Loucy (cell line): ENCODE measurements around the gene USP15.

Source experiments
- H2AFZ ChIP-seq: fragments of 200-600 bp; sonication (generic); 2 replicates; pipeline ENCODE4 v1.6.0; 2016; ENCODE audit warnings: antibody characterized with exemption, mild to moderate bottlenecking, low read length, moderate library complexity
- H3F3A ChIP-seq: fragments of 200-600 bp; 2 replicates; pipeline ENCODE4 v1.6.0; 2016; ENCODE audit warnings: antibody characterized with exemption, low read depth, mild to moderate bottlenecking
- H3K27me3 ChIP-seq: fragments of 200-600 bp; sonication (generic); 2 replicates; pipeline ENCODE4 v1.6.1; 2014; ENCODE audit warnings: low read length, mild to moderate bottlenecking; ENCODE audit not compliant: insufficient read depth, poor library complexity, severe bottlenecking
- H3K36me3 ChIP-seq: fragments of 200-600 bp; sonication (generic); 2 replicates; pipeline ENCODE4 v1.6.1; 2016; ENCODE audit warnings: low read length; ENCODE audit not compliant: insufficient read depth
- H3K4me1 ChIP-seq: fragments of 200-600 bp; sonication (generic); 2 replicates; pipeline ENCODE4 v1.5.1; 2014; ENCODE audit warnings: low read length, mild to moderate bottlenecking; ENCODE audit not compliant: insufficient read depth, poor library complexity, severe bottlenecking
- H3K4me2 ChIP-seq: fragments of 200-600 bp; sonication (generic); 2 replicates; pipeline ENCODE4 v1.6.0; 2014; ENCODE audit warnings: antibody characterized with exemption, low read length, low read depth, mild to moderate bottlenecking; ENCODE audit not compliant: poor library complexity, severe bottlenecking
- H3K4me3 ChIP-seq: fragments of 200-600 bp; sonication (generic); 2 replicates; pipeline ENCODE4 v1.5.1; 2014; ENCODE audit warnings: low read length, mild to moderate bottlenecking, mixed read lengths; ENCODE audit not compliant: poor library complexity, severe bottlenecking
- H3K79me2 ChIP-seq: fragments of 200-600 bp; sonication (generic); 2 replicates; pipeline ENCODE4 v1.6.1; 2014; ENCODE audit warnings: low read length; ENCODE audit not compliant: insufficient read depth
- H3K9ac ChIP-seq: fragments of 200-600 bp; sonication (generic); 2 replicates; pipeline ENCODE4 v1.6.0; 2014; ENCODE audit warnings: mild to moderate bottlenecking, low read depth, low read length, moderate library complexity; ENCODE audit not compliant: poor library complexity, severe bottlenecking
- H3K9me2 ChIP-seq: fragments of 200-600 bp; sonication (generic); replicated peaks from 2 replicates; pipeline ENCODE4 v1.6.1; 2016; ENCODE audit warnings: low read depth, low read length, mixed read lengths
- H3K9me3 ChIP-seq: fragments of 200-600 bp; sonication (generic); 2 replicates; pipeline ENCODE4 v1.6.1; 2014; ENCODE audit warnings: mild to moderate bottlenecking, antibody characterized with exemption, low read length, low read depth; ENCODE audit not compliant: insufficient read depth
- H4K20me1 ChIP-seq: fragments of 200-600 bp; sonication (generic); 2 replicates; pipeline ENCODE4 v1.6.0; 2014; ENCODE audit warnings: antibody characterized with exemption, low read length, mild to moderate bottlenecking; ENCODE audit not compliant: insufficient read depth, poor library complexity, severe bottlenecking
- CTCF ChIP-seq: fragments of 200-600 bp; sonication (generic); conservative IDR thresholded peaks from 2 replicates; pipeline ENCODE4 v1.5.1; 2014; ENCODE audit warnings: mild to moderate bottlenecking, antibody characterized with exemption, low read length
- EZH2phosphoT487 ChIP-seq: fragments of 200-600 bp; IDR thresholded peaks from 2 replicates; pipeline ENCODE4 v1.6.1; 2018; ENCODE audit warnings: antibody characterized with exemption, mild to moderate bottlenecking, moderate library complexity, borderline replicate concordance

Gene USP15

DNA sequence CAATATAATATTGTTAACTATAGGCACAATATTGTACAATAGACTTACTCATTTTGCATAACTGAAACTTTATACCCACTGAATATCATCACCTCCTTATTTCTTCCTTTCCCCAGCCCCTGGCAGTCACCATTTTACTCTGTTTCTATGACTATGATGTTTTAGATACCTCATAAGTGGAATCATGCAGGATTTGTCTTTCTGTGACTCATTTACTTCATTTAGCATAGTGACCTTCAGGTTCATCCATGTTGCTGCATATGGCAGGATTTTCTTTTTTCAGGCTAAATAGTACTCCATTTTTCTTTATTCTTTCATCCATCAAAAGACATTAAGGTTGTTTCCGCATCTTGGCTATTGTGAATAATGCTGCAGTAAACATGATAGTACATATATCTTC, 18.9 kb downstream of the USP15 start:
- H3K79me2 ChIP-seq, result peaks cover 100% of the 10 kb centered on the region
- no peak for TF ChIP-seq EZH2phosphoT487
- no peak for TF ChIP-seq CTCF
- no peak overlapping the region for H3K4me2 ChIP-seq
- no peaks in the 10 kb centered on the region for H3F3A ChIP-seq
- peaks cover 23% of the 10 kb centered on the region for H3K4me1 ChIP-seq
- peaks cover 96% of the 10 kb centered on the region for H4K20me1 ChIP-seq
- no peak overlapping the region for H3K9ac ChIP-seq
- no peak overlapping the region for H2AFZ ChIP-seq
- H3K9me3 ChIP-seq, result no peaks in the 10 kb centered on the region
- H3K9me2 ChIP-seq, result no peaks in the 10 kb centered on the region
- no peaks in the 10 kb centered on the region; the same call in 1 of the 2 replicates for H3K36me3 ChIP-seq
- no peaks in the 10 kb centered on the region for H3K27me3 ChIP-seq
- H3K4me3 ChIP-seq, result no peak overlapping the region

- TF ChIP-seq CTCF (no peak), EZH2phosphoT487 (no peak)
- H3K4me2 ChIP-seq, result no peak overlapping the region
Observed at GRCh38 chr12:62279961-62280360, 19.8 kb downstream of the USP15 start.

GRCh38 chr12:62282057-62282774, 22.0 kb downstream of the USP15 start:
- TF ChIP-seq CTCF (no peak), EZH2phosphoT487 (no peak)
- no peaks in the 10 kb centered on the region for H3F3A ChIP-seq
- H2AFZ ChIP-seq, result no peak overlapping the region
- H3K4me1 ChIP-seq, result peaks cover 7% of the 10 kb centered on the region
- H3K27me3 ChIP-seq, result no peaks in the 10 kb centered on the region
- peak overlapping the region; percentile 44 for H3K4me3 ChIP-seq
- H3K9me3 ChIP-seq, result no peaks in the 10 kb centered on the region
- H3K9me2 ChIP-seq, result no peaks in the 10 kb centered on the region
- H3K79me2 ChIP-seq, result peaks cover 99% of the 10 kb centered on the region
- H3K4me2 ChIP-seq, result peak overlapping the region; percentile 60
- H3K36me3 ChIP-seq, result peaks cover 3% of the 10 kb centered on the region; the same call in 1 of the 2 replicates
- peak overlapping the region; percentile 2 for H3K9ac ChIP-seq
- H4K20me1 ChIP-seq, result peaks cover 83% of the 10 kb centered on the region

More at GRCh38 chr12:62279961-62280360, 19.8 kb downstream of the USP15 start:
- Histone ChIP-seq H4K20me1 (peaks cover 95% of the 10 kb centered on the region), H3K9ac (no peak overlapping the region), H3K27me3 (no peaks in the 10 kb centered on the region), H3K79me2 (peaks cover 100% of the 10 kb centered on the region), H3K36me3 (no peaks in the 10 kb centered on the region; the same call in 1 of the 2 replicates), H2AFZ (no peak overlapping the region), H3K4me3 (no peak overlapping the region), H3F3A (no peaks in the 10 kb centered on the region), H3K4me1 (peaks cover 19% of the 10 kb centered on the region), H3K9me2 (no peaks in the 10 kb centered on the region), H3K9me3 (no peaks in the 10 kb centered on the region)
